CD4-positive, alpha-beta T cell treated with Interferon alpha-2 for 1 hour (primary cell): ENCODE results near the gene MRTFA.
"Not testable (repeated sequence)": the region's sequence is repeated elsewhere in the genome, so short reads cannot be mapped to it uniquely, and the experiment has no call there.

Experiments used
- DNase-seq, 2 donors: peaks; one replicate each; pipeline ENCODE4 v3.0.0-alpha.2; 2020 to 2022

Gene MRTFA

GRCh38 chr22:40406063-40406890 is 230.2 kb downstream of the MRTFA start:
- DNase-seq, result no peak

GRCh38 chr22:40405178-40406062 is 231.1 kb downstream of the MRTFA start:
- DNase-seq, result no peak

GRCh38 chr22:40404251-40405177 is 232.0 kb downstream of the MRTFA start:
- no peak for DNase-seq

- DNase-seq, result no peak
These were observed 232.9 kb downstream of the MRTFA start for GRCh38 chr22:40403651-40404050.

- DNase-seq, result no peak
These were observed 233.4 kb downstream of the MRTFA start for GRCh38 chr22:40403141-40403540.

GRCh38 chr22:40401981-40402406 is 234.5 kb downstream of the MRTFA start:
- DNase-seq, result peak in 1 of 2 donors; percentile 14

- peak; percentile 18 to 68 for DNase-seq
These were observed 235.0 kb downstream of the MRTFA start for GRCh38 chr22:40401532-40401931.

GRCh38 chr22:40400159-40400558 is 236.4 kb downstream of the MRTFA start:
- DNase-seq, result peak; percentile 66 to 70

GRCh38 chr22:40399621-40400020 is 236.9 kb downstream of the MRTFA start:
- DNase-seq, result no peak

- DNase-seq, result no peak
These were observed 239.1 kb downstream of the MRTFA start for GRCh38 chr22:40397396-40397795.

GRCh38 chr22:40396882-40397281 is 239.6 kb downstream of the MRTFA start:
- DNase-seq, result no peak

- DNase-seq, result no peak
These were observed 240.9 kb downstream of the MRTFA start for GRCh38 chr22:40395607-40396006.

- DNase-seq, result no peak
These were observed 241.9 kb downstream of the MRTFA start for GRCh38 chr22:40394607-40395006.

- no peak for DNase-seq
These were observed 243.9 kb downstream of the MRTFA start for GRCh38 chr22:40392618-40393017.

GRCh38 chr22:40391417-40391816 is 245.1 kb downstream of the MRTFA start:
- DNase-seq, result no peak

GRCh38 chr22:40388231-40388630 is 248.3 kb downstream of the MRTFA start:
- no peak for DNase-seq

- no peak for DNase-seq
These were observed 248.8 kb downstream of the MRTFA start for GRCh38 chr22:40387746-40388145.

GRCh38 chr22:40385036-40385782 is 251.3 kb downstream of the MRTFA start:
- DNase-seq, result peak; percentile 45 to 56

- no peak for DNase-seq
These were observed 252.6 kb downstream of the MRTFA start for GRCh38 chr22:40383905-40384304.

GRCh38 chr22:40381461-40381860 is 255.1 kb downstream of the MRTFA start:
- no peak for DNase-seq

GRCh38 chr22:40378448-40378847 is 258.1 kb downstream of the MRTFA start:
- not testable (repeated sequence) for DNase-seq

- DNase-seq, result no peak
These were observed 258.6 kb downstream of the MRTFA start for GRCh38 chr22:40377931-40378330.
